Glomerular visceral epithelial cell (primary cell): ENCODE data around the gene ESPNL.
"Not testable (repeated sequence)": the region's sequence is repeated elsewhere in the genome, so short reads cannot be mapped to it uniquely, and the experiment has no call there.

Experiments
- DNase-seq: peaks from one replicate; pipeline ENCODE4 v3.0.0-alpha.2; 2016; ENCODE audit errors: extremely low spot score

Gene ESPNL

DNA sequence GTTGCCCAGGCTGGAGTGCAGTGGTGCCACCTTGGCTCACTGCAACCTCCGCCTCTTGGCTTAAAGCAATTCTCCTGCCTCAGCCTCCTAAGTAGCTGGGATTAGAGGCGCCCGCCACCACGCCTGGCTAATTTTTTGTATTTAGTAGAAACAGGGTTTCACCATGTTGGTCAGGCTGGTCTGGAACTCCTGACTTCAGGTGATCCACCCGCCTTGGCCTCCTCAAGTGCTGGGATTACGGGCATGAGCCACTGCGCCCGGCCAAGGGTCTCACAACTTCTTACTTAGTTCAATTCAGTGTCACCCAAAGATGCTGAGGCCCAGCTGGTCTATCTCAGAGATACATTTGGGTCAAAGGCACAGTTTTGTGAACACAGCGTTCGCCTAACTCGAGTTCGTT, 15.6 kb downstream of the ESPNL start:
- not testable (repeated sequence) for DNase-seq

DNA sequence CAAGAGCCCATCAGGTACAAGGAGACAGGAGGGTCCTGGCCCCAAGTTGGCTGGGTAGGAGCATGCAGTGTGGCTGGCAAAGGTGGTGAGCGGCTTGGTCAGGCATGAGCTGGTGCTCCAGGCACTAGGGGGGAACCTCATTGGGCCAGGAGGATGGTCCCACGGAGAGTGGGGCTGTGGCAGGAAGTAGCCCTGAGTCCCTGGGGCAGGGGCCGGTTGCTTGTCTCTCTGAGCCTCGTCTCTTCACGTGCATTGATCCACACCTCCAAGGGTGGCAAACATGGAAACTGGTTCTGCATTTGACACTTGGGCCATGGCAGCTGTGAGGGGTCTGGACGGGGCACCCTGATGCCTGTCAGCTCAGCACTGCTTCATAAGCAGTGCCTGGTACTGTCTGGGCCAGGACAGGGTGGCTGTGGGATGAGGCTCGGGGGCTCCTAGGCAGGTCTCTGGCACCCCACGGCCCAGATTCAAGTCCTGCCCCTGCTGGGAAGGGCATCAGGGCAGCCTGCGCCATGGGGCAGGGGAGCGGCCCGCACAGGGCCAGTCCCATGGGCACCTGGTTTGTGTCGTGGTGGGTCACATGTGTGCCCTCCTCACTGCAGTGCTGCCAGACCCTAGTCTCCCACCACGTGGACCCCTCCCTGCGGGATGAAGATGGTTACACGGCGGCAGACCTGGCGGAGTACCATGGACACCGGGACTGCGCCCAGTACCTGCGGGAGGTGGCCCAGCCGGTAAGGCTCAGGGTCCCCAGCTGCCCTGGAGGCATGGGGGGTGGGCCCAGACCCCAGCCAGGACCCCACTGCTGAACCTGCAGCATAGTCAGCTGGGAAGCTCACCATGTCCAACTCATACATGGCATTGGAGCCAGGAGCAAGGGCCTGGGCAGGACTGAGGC, 16.4 kb downstream of the ESPNL start:
- DNase-seq, result no peak

DNA sequence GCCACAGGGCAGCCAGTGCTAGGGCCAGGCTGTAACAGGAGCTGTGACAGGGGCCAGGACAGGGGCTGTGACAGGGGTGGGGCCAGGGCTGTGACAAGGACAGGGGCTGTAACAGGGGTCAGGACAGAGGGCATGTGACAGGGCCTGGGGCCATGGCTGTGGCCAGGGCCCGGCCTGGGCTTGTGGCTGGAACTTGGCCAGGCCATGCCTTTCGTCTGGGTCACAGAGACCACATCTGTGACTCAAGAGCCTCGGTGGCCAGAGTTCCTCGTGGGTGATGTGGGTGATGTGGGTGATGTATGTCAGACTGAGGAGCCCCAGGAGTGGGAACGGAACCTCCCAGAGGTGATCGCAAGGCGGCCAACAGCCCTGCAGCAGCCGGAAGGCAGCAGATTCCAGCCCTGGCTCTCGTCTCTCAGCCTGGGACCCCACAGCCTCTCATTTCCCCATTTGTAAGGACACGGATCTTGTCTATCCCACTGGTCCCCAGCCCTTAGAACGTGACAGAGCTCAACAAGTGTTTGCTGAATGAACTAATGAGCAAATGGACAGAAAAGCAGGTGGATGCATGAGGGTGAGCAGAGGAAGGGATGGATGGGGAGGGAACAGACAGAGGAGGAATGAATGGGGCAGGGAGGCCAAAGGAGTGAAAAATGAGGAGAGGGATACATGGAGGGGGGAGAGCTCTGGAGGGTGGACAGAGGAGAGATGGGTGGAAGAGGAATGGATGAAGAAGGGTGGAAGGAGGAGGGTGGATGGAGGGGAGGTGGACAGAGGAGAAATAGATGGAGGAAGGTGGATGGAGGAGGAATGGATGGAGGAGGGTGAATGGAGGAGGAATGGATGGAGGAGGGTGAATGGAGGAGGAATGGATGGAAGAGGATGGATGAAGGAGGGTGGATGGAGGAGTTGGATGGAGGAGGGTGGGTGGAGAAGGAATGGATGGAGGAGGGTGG, 17.3 kb downstream of the ESPNL start:
- DNase-seq, result peak; percentile 47

DNA sequence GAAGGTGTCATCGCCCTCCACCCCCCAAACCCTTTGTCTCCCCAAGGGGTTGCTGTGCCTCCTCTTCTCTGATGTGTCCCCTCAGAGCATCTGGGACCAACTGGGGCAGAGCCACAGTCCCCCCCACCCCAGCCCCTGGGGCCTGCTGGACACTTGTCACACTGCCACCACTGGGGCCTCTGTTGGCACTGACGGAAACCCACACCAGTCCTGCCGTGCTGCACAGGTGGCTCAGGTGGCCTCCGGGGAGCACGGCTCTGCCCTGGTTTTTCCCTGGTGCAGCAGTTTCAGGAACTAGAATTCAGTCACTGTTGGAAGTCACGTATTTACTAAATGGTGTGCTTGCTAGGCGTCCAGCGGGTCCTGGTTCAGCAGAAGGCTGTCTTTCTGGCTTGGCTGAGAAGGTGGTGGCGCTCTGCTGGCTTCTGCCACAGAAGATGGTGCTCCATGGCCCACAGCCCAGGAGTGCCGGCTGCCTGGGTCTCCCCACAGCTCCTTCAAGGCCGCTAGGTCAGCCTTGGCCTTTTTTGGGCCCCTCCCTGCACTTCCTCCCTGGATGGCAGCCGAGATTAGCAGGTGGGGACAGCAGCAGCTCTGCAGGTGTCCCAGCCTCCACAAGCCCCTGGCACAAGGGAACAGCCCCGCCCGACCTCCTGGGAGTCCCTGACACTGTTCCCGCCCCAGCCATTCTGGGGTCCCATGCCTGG, 19.8 kb downstream of the ESPNL start:
- no peak for DNase-seq

DNA sequence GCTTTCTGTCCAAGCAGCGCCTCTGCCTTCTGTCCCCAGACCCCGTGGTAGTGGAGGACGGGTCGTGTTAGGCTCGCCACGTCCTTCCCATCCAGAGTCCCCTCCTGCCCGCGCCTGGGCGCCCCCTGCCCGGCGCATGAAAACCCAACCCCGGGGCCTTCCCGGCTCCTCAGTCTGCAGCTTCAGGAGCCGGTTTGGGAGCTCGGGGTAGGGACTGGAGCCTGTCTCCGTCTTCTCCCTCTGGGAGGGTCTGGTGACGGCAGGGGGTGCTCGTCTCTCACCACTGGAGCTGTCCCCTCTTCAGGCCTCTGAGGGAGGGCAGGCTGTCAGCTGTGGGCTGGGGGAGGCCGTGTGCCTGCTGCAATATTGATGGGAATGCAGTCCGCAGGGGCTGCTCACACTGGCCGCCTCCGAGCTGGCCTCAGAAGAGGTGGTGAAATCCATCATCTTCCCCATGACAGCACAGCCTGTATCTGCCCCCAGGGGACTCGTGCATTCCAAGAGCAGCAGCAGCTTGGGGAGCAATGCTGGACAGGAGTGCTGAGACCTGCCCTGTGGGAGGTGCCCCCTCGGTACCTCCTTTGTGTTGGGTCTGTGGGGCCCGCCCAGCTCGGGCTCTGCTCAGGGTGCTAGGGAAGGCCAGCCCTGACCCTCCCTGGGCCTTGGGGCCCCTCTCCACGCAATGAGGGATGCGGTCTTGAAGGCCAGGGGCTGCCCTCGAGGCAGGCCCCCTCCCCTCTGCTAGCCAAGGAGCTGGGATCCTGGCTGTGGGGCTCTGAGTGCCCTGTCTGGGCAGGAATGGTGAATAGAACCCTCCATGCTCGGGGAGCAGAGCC, 20.5 kb downstream of the ESPNL start:
- no peak for DNase-seq

DNA sequence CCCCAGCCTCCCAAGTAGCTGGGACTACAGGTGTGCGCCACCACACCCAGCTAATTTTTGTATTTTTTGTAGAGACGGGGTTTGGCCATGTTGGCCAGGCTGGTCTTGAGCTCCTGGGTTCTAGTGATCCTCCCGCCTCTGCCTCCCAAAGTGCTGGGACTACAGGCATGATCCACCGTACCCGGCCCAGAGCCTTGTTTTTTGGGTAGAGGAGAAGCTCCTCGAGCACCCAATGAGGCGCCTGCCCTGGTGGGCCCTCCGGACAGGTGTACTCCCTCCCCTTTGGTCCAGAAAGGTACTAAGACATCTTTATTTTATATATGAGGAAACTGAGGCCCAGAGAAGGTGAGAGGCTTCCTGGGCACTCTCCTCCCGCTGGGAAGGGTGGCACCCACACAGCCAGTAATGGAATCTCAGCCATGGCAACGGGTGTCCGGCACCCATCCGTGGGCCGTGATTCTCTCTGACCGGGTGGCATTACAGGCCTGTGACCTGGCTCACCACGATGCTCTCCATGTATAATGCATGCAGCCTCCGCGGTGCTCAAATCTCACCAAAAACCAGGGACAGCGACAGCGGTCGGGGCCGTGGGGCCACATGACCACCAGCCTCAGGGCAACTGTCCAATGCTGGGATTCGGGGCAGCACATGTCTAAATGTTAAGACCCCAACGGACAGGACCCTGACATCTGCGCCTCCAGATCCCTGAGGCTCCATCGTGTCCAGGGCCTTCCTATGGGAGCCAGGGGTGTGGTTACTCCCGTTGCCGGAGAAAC, 21.6 kb downstream of the ESPNL start:
- no peak for DNase-seq

DNA sequence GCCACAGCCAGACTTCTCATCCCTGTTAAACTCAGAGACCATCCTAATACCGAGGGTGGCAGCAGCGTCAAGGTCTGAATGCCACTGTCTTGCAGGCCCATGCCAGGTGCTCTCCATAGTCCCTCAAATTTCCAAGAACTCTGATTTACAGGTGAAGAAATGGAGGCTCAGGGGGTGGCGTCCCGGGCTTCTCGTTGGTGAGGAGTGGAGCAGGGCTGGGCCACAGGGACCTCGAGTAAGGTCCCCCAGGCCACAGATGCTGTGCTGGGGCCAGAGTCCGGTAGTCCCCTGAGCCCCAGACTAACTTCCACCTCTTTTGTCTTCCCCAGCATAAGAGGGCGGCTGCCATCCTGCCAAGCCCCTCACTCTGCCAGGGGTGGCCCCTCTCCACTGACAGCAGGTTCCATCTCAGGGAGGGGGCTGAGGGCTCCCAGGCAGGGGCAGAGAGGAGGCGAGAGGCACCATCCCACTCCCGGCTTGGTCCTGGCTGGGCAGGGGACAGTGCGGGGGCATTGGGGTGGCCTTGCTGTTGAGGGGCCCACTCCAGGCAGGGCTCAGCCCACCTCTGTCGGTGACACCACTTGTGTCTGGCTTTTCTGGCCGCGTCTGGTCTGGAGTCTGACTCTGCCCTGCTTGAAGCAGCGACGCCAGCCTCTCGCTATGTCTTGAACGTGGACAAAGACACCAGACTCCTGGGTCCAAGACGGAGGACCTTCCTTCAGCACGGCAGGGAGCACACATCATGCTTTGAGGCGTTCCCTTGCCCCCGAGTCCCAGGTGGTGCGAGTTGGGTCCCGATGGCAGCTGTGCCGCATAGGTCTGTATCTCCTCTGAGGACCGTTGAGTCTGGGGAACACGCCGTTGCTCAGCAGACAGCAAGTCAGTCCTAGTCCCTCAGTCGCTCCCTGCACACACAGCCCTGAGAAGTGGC, 22.4 kb downstream of the ESPNL start:
- no peak for DNase-seq

DNA sequence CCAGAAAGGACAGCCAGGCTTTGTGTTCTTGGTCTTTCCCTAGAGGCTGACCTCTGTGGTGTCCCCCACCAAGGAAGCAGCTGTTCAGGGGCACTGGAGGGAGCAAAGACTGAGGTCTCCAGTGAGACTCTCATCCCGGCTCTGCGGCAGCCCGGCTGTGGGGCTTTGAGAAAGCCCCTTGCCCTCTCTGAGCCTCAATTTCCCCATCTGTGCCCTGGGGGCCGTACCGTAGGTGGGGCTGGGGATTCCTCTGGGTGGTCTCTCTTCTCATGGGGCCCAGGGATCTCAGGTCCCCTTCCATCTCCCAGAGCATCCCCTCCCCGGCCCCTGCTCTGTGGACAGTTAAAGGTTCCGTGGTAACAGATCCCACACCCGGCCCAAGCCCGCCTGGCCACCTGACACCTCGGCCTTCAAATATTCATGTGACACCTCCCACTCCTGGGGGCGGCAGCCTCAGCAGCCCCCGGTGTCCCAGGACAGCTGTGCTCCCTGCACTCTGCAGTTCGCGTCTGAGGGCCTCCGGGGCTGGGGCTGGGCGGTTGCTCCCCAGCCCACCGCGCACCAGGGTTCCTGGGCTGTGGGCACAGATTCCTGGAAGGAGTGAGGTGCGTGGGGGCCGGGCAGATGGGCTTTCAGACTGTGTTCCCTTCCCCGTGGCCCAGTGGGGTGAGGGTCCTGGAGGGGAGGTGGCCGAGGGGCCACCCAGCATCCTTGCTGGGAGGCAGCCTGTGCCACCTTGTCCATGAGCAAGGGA, 23.3 kb downstream of the ESPNL start:
- DNase-seq, result no peak

DNA sequence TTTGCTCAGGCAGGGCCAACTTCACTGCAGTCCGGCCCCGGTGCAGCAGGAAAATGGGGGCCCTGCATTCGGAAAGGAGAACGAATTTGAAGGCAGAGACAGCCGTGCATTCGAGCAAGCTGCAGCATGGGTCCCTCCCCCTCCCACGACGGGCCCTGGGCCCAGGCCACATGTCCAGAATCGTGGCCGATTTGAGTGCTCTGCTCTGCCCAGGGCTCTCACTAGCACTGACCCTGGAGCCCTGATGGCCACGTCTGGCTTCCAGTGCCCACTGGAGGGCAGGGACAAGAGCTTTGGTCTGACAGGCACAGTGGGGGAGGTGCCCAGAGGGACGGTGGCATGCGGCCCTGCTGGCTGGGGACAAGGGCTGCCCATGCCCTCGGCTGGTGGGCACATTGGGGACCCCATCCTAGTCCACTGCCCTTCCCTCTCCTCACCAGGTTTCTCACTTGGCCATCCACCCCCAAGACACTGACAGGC, 23.9 kb downstream of the ESPNL start:
- no peak for DNase-seq

DNA sequence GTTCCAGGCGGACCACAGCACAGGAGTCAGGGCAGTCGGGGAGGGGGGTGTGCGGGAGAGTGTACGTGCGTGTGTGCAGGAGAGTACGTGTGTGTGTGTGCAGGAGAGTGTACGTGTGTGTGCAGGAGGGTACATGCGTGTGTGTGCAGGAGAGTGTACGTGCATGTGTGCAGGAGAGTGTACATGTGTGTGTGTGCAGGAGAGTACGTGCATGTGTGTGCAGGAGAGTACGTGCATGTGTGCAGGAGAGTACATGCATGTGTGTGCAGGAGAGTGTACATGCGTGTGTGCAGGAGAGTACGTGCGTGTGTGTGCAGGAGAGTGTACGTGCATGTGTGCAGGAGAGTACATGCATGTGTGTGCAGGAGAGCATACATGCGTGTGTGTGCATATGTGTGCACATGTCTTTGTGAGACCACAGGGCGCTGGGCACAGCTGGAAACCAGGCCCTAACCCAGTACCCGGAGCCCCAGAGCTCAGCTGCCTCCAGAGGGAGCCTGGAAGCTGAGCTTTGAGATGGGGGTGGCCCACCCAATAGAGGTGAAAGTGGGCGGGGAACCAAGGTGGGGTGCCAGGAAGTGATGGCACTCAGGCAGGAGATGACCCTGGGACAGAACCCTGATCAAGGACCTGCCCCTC, 24.5 kb downstream of the ESPNL start:
- DNase-seq, result no peak

DNA sequence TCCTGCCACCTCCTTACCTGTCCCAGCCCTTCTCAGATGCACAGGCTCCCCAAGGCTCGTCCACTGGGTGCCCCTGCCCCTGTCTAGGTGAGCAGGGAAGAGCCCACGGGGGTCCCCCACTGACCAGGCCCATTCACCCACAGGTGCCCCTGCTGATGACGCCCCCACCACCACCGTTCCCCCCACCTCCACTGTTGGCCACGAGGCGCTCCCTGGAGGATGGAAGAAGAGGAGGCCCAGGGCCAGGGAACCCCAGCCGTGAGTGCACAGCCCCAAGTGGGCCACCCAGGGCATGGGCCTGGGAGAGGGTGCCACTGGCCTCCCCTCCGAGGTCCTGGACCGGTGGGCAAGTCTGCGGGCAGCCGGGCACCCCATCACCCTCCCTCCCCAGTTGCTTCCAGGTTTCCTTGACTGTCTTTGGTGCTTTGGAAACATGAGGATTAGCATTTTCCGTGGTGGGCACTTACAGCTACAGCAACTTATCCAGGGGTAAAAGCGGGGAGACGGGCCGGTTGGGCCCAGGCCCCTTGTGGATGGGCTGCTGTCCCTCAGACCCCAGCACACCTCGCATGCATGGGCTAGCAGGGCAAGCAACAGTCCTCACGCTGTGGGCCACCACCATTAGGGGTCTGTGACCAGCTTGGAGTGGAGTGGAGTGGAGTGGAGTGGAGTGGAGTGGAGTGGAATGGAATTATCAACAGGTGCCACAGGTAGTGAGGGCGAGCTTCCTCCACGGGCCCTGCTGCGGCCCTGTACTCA, 25.2 kb downstream of the ESPNL start:
- no peak for DNase-seq

DNA sequence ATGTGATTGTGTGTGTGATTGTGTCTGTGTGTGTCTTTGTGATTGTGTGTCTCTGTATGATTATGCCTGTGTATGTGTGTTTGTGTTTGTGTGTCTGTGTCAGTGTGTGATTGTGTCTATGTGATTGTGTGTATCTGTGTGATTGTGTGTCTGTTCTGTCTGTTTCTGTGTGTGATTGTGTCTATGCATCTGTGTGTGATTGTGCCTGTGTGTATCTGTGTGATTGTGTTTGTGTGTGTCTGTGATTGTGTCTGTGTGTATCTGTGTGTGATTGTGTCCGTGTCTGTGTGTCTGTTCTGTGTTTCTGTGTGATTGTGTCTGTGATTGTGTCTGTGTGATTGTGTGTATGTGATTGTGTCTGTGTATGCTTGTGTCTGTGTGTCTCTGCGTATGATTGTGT, 26.2 kb downstream of the ESPNL start:
- no peak for DNase-seq

DNA sequence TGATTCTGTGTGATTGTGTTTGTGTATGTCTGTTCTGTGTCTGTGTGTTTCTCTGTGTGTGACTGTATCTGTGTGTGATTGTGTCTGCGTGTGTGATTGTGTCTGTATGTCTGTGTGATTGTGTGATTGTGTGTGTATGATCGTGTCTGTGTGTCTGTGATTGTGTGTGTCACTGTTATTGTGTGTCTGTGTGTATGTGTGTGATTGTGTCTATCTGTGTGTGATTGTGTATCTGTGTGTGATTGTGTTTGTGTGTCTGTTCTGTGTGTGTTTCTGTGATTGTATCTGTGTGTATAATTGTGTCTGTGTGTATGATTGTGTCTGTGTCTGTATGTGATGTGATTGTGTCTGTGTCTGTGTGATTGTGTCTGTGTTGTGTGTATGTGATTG, 26.6 kb downstream of the ESPNL start:
- DNase-seq, result no peak

DNA sequence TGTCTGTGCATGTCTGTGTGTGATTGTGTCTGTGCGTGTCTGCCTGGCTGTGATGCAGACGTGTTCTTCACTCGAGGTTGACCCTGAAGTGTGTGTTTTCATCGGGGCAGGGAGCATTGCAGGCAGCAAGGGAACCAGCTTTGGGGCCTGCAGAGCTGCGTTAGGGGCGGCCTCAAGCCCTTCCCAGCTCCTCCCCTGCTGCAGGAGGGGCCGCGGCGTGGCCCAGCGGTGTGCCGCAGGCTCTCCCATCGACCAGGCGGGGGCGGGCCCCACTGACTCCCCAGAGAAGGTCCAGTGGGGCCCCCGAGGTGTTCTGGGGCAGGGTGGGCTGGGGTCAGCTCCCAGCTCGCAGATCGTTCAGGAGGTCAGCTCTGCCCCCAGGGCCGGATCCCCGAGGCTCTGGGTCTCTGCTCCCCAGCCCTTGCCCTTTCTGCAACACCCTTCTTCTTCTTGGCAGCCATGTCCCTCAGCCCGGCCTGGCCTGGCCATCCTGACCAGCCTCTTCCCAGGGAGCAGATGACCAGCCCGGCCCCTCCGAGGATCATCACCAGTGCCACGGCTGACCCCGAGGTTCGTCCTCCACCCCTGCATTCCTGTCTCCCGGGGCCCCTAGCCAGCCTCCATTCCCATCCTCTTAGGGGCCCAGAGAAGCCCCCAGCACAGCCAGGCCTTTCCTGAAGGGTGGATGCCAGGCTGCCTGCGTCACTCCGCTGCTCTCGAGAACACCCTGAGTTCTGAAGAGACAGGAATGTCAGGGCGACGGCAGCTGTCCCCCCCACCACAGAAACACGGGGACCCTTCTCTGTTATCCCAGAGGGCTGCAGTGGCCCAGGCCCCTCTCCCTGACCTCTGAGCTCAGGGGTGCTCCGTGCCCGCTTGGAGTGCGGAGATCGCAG, 27.3 kb downstream of the ESPNL start:
- DNase-seq, result peak; percentile 67

DNA sequence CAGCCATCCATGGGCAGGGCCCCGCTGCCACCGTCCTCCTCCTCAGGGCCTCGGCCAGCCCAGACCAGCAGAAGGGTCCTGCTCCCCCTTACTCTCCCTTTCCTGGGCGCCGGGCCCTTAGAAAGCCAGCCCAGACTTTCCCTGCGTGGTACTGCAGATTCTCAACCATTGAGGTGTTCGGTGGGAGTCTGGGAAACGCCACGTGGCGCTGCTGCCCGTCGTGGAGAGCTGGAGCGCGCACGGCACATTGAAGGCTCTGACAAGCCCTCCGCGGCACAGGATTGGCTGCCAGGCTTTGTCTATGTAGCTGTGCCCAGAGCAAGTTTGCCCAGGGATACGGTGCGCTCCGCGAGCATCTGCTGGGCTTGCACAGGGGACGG, 27.9 kb downstream of the ESPNL start:
- DNase-seq, result no peak

DNA sequence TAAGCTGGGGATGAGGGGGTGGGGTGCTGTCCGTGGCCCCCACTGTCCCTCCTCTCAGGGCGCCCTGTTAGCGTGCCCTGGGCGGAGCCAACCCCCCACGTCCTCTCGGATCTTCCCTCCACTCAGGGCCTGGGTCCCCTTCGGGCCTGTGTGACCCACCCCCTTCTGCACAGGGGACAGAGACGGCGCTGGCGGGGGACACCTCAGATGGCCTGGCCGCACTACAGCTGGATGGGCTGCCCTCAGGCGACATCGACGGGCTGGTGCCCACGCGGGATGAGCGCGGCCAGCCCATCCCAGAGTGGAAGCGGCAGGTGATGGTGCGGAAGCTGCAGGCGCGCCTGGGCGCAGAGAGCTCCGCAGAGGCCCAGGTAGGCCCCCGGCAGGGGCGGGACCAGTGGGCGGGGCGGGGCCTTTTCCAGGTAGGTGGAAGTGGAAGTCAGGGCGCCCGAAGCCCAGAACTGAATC, 28.4 kb downstream of the ESPNL start:
- no peak for DNase-seq
